SK-N-SH (cell line): ENCODE measurements around the gene TAOK1. TPM values are rescaled to one million over a fixed set of nuclear protein-coding genes. Genes with fewer than 3 reads are reported as not detected.

Experiments used
- CTCF ChIA-PET: fragments of 300-600, 350-600 bp; formaldehyde crosslinking; extraction: SDS; loops from one replicate; lab custom pipeline; 2021; lab: Yijun Ruan, JAX
- POLR2A ChIA-PET: fragments of 350-600 bp; sonication (Branson Sonifier 250); formaldehyde crosslinking; extraction: SDS; loops from one replicate; lab custom pipeline; 2020; ENCODE audit warnings: antibody characterized with exemption, inconsistent platforms; lab: Yijun Ruan, JAX
- DNase-seq: peaks from one replicate; pipeline ENCODE4 v3.0.0; 2012
- H2AFZ ChIP-seq: fragments of 200-600 bp; sonication (generic); 2 replicates; pipeline ENCODE4 v1.8.1; 2016; ENCODE audit warnings: antibody characterized with exemption, mild to moderate bottlenecking, low read depth
- H3F3A ChIP-seq: fragments of 200-600 bp; sonication (generic); replicated peaks from 2 replicates; pipeline ENCODE3; 2016; ENCODE audit warnings: antibody characterized with exemption, mild to moderate bottlenecking; ENCODE audit not compliant: insufficient read depth
- H3K27ac ChIP-seq, 2 experiments: fragments of 200-500 bp in 1 of 2; fragments of 200-600 bp in 1 of 2; sonication (Bioruptor generic) in 1 of 2; sonication (generic), shearing (Covaris generic) in 1 of 2; 2 replicates each; pipeline versions ENCODE4 v1.5.1 to v1.6.1; 2014 to 2016; ENCODE audit warnings: low read depth in 2 of 2, inconsistent platforms in 1 of 2, low read length in 1 of 2, mild to moderate bottlenecking in 1 of 2, mixed read lengths in 1 of 2
- H3K27me3 ChIP-seq: fragments of 200-600 bp; sonication (generic), shearing (Covaris generic); 2 replicates; pipeline ENCODE4 v1.6.1; 2016; ENCODE audit warnings: mixed run types; ENCODE audit not compliant: insufficient read depth
- H3K36me3 ChIP-seq, 2 experiments: fragments of 200-500 bp in 1 of 2; fragments of 200-600 bp in 1 of 2; sonication (Bioruptor generic) in 1 of 2; sonication (generic) in 1 of 2; replicated peaks in 1 of 2; 2 replicates each; pipeline versions ENCODE3 to v1.5.1; 2014 to 2016; ENCODE audit warnings: low read length in 1 of 2, mild to moderate bottlenecking in 1 of 2; ENCODE audit not compliant: insufficient read depth in 2 of 2, control insufficient read depth in 1 of 2
- H3K4me1 ChIP-seq, 2 experiments: fragments of 200-500 bp in 1 of 2; fragments of 200-600 bp in 1 of 2; sonication (Bioruptor generic) in 1 of 2; sonication (generic), shearing (Covaris generic) in 1 of 2; 2 replicates each; pipeline versions ENCODE4 v1.5.1 to v1.6.1; 2014 to 2016; ENCODE audit warnings: low read depth in 1 of 2, low read length in 1 of 2, mixed run types in 1 of 2; ENCODE audit not compliant: insufficient read depth in 2 of 2, control insufficient read depth in 1 of 2
- H3K4me2 ChIP-seq: fragments of 200-600 bp; sonication (generic), shearing (Covaris generic); 2 replicates; pipeline ENCODE4 v1.6.1; 2017; ENCODE audit warnings: mixed run types
- H3K4me3 ChIP-seq, 2 experiments: fragments of 200-500 bp in 1 of 2; fragments of 200-600 bp in 1 of 2; sonication (Bioruptor generic) in 1 of 2; sonication (generic), shearing (Covaris generic) in 1 of 2; 2 replicates each; pipeline versions ENCODE4 v1.5.1 to v1.8.1; 2014 to 2016; ENCODE audit warnings: low read depth in 2 of 2, inconsistent platforms in 1 of 2, low read length in 1 of 2, mild to moderate bottlenecking in 1 of 2, mixed read lengths in 1 of 2, moderate library complexity in 1 of 2
- H3K79me2 ChIP-seq: fragments of 200-600 bp; sonication (generic); 2 replicates; pipeline ENCODE4 v1.8.1; 2017; ENCODE audit warnings: mild to moderate bottlenecking; ENCODE audit not compliant: insufficient read depth
- H3K9ac ChIP-seq: fragments of 200-600 bp; sonication (generic); 2 replicates; pipeline ENCODE4 v1.6.1; 2017; ENCODE audit warnings: mixed run types
- H3K9me2 ChIP-seq: fragments of 200-600 bp; sonication (generic); 2 replicates; pipeline ENCODE4 v1.6.1; 2017; ENCODE audit warnings: mixed run types
- H3K9me3 ChIP-seq: fragments of 200-600 bp; sonication (generic); 2 replicates; pipeline ENCODE4 v1.6.1; 2017; ENCODE audit warnings: mixed run types, mild to moderate bottlenecking, moderate library complexity
- H4K20me1 ChIP-seq: fragments of 200-600 bp; sonication (generic); 2 replicates; pipeline ENCODE4 v1.6.1; 2017; ENCODE audit warnings: mild to moderate bottlenecking, mixed run types; ENCODE audit not compliant: insufficient read depth
- CHD2 ChIP-seq: fragments of 150-350 bp; IDR thresholded peaks from 2 replicates; pipeline ENCODE4 v1.6.1; 2018; ENCODE audit warnings: low read length; ENCODE audit not compliant: partially characterized antibody
- ELF1 ChIP-seq: IDR thresholded peaks from 2 replicates; pipeline ENCODE4 v1.4.0; 2012
- EP300 ChIP-seq, 2 experiments: IDR thresholded peaks; 2 replicates each; pipeline versions ENCODE4 v1.4.0 to v1.6.1; 2012; ENCODE audit warnings: borderline replicate concordance in 1 of 2, low read depth in 1 of 2, low read length in 1 of 2
- EZH2phosphoT487 ChIP-seq: fragments of 200-600 bp; sonication (generic); IDR thresholded peaks from 2 replicates; pipeline ENCODE4 v1.6.1; 2017; ENCODE audit warnings: low read depth, mixed run types, mild to moderate bottlenecking, antibody characterized with exemption, moderate library complexity, borderline replicate concordance
- FOSL2 ChIP-seq: IDR thresholded peaks from 2 replicates; pipeline ENCODE4 v1.4.0; 2012; ENCODE audit warnings: low read depth, mild to moderate bottlenecking, moderate library complexity, borderline replicate concordance
- FOXJ3 ChIP-seq: sonication (generic); formaldehyde crosslinking; IDR thresholded peaks from 2 replicates; pipeline ENCODE4 v1.5.1; 2020; ENCODE audit warnings: mild to moderate bottlenecking, missing genetic modification reagents
- FOXM1 ChIP-seq: IDR thresholded peaks from 2 replicates; pipeline ENCODE4 v1.4.0; 2012; ENCODE audit warnings: low read depth, mild to moderate bottlenecking
- GATA2 ChIP-seq: sonication (generic); formaldehyde crosslinking; IDR thresholded peaks from 2 replicates; pipeline ENCODE4 v1.5.0; 2020; ENCODE audit warnings: mild to moderate bottlenecking, missing genetic modification reagents
- JUND ChIP-seq: IDR thresholded peaks from 2 replicates; pipeline ENCODE4 v1.4.0; 2012
- MEF2A ChIP-seq: IDR thresholded peaks from 2 replicates; pipeline ENCODE4 v1.4.0; 2012; ENCODE audit warnings: low read depth, borderline replicate concordance
- MXI1 ChIP-seq: IDR thresholded peaks from 2 replicates; pipeline ENCODE4 v1.6.1; 2012; ENCODE audit warnings: mild to moderate bottlenecking, low read depth, low read length, improper control_type of control experiment
- NFIC ChIP-seq: IDR thresholded peaks from 2 replicates; pipeline ENCODE4 v1.4.0; 2012; ENCODE audit warnings: borderline replicate concordance
- NRF1 ChIP-seq: IDR thresholded peaks from 2 replicates; pipeline ENCODE4 v1.6.1; 2012; ENCODE audit warnings: low read depth, mild to moderate bottlenecking, low read length
- POLR2AphosphoS5 ChIP-seq: IDR thresholded peaks from 2 replicates; pipeline ENCODE4 v1.6.1; 2012; ENCODE audit warnings: low read depth, low read length
- RAD21 ChIP-seq: IDR thresholded peaks from 2 replicates; pipeline ENCODE4 v1.6.1; 2012; ENCODE audit warnings: mild to moderate bottlenecking, low read length
- RFX5 ChIP-seq: IDR thresholded peaks from 2 replicates; pipeline ENCODE4 v1.6.1; 2012; ENCODE audit warnings: mild to moderate bottlenecking, improper control_type of control experiment, low read length
- SIN3A ChIP-seq: IDR thresholded peaks from 2 replicates; pipeline ENCODE4 v1.6.1; 2012; ENCODE audit warnings: low read depth, mild to moderate bottlenecking, low read length, moderate library complexity, borderline replicate concordance
- TAF1 ChIP-seq: IDR thresholded peaks from 2 replicates; pipeline ENCODE4 v1.6.1; 2012; ENCODE audit warnings: low read depth, mild to moderate bottlenecking, low read length, moderate library complexity, borderline replicate concordance
- TEAD4 ChIP-seq: IDR thresholded peaks from 2 replicates; pipeline ENCODE4 v1.4.0; 2012; ENCODE audit warnings: mild to moderate bottlenecking, borderline replicate concordance; ENCODE audit not compliant: insufficient read depth
- YY1 ChIP-seq: IDR thresholded peaks from 2 replicates; pipeline ENCODE4 v1.4.0; 2012; ENCODE audit warnings: low read depth, mild to moderate bottlenecking
- WGBS: methylation state at CpG from one replicate; pipeline ENCODE4 v1.1.6; 2017; ENCODE audit warnings: low lambda C conversion rate; 5-methylcytosine and 5-hydroxymethylcytosine counted together
- polyA plus RNA-seq, 3 experiments: library from polyadenylated mRNA; depleted of rRNA; stranded (reverse); fragments of >200 nt; gene quantifications; 2 replicates each; pipeline ENCODE4 v1.2.3, GENCODE V29; 2012
- TF ChIP-seq, protein P1 (sequence below): fragments of 200-600 bp; sonication (generic); IDR thresholded peaks from 2 replicates; pipeline ENCODE4 v1.6.1; 2017; ENCODE audit warnings: antibody characterized with exemption, mild to moderate bottlenecking, moderate library complexity
- TF ChIP-seq, protein P2 (sequence below): fragments of 150-350 bp; IDR thresholded peaks from 2 replicates; pipeline ENCODE4 v1.6.1; 2016; ENCODE audit warnings: mild to moderate bottlenecking, low read depth, low read length
- TF ChIP-seq, protein P3 (sequence below): IDR thresholded peaks from 2 replicates; pipeline ENCODE4; 2012
- TF ChIP-seq, protein P4 (sequence below): IDR thresholded peaks from 2 replicates; pipeline ENCODE4 v1.4.0; 2012; ENCODE audit warnings: low read depth, borderline replicate concordance

TAOK1 gene
- polyA plus RNA-seq, 1 of the 3 experiments (the other 2 are of a cell fraction), result 5.9 TPM

DNA sequence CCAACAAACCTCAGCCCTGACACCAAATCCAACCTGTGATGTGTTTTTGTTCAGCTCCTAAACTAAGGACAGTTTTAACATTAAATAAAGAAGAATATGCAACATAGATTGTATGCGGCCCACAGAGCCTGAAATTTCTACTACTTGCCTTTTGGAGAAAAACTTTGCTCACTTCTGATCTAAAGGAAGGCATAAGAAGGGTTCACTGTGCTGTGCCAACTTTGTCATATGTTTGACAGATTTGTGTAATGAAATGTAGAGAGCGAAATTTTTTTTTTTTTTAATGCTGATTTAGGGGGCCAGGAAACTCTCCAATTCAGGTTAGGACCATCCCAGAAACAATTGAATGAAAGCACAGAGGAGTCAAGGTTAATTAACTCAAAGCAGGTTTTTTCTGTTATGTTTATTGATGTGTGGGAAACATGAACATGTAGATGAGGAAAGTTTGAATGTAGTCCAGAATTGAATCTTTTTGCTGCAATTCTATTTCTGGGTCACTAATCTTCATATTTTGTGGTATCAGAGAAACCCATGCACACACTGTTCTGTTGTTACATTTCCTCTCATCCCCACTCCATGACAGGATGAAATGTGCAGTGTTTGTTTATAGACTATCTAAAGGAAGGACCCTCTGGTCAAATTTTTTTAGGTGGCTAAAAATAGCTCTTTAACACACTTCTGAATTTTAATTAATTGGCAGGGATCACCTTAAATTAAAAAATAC, 71.5 kb downstream of the TAOK1 start:
- H3K36me3 ChIP-seq, result peaks cover 3 to 51% of the 10 kb centered on the region in 2 experiments
- no peak overlapping the region for H3K4me3 ChIP-seq
- H3K9ac ChIP-seq, result no peak overlapping the region
- POLR2A ChIA-PET, result no interaction called here
- peaks cover 92% of the 10 kb centered on the region for H3K79me2 ChIP-seq
- H3F3A ChIP-seq, result peaks cover 19% of the 10 kb centered on the region
- TF ChIP-seq NFIC (no peak), MXI1 (no peak), FOXM1 (no peak), ELF1 (no peak), FOXJ3 (CRISPR knock-in tag) (no peak), JUND (no peak), GATA2 (CRISPR knock-in tag) (no peak), EP300 (IDR thresholded peaks at IDR 0.05; ENCODE audit: borderline replicate concordance in 1 of 2, low read depth in 1 of 2, low read length in 1 of 2) (no peak), YY1 (no peak), EZH2phosphoT487 (no peak), FOSL2 (no peak), MEF2A (no peak)
- H3K4me1 ChIP-seq, result no peaks in the 10 kb centered on the region; a peak in 1 of 4 replicates
- no peak for DNase-seq
- no peaks in the 10 kb centered on the region for H3K27me3 ChIP-seq
- H3K9me2 ChIP-seq, result no peaks in the 10 kb centered on the region
- H4K20me1 ChIP-seq, result peaks cover 59% of the 10 kb centered on the region
- no peak overlapping the region for H3K4me2 ChIP-seq
- CTCF ChIA-PET, result no interaction called here
- H2AFZ ChIP-seq, result no peak overlapping the region
- no peak overlapping the region for H3K27ac ChIP-seq
- WGBS, result 81% methylated on average over 2 of the region's 2 CpGs
- no peaks in the 10 kb centered on the region for H3K9me3 ChIP-seq

DNA sequence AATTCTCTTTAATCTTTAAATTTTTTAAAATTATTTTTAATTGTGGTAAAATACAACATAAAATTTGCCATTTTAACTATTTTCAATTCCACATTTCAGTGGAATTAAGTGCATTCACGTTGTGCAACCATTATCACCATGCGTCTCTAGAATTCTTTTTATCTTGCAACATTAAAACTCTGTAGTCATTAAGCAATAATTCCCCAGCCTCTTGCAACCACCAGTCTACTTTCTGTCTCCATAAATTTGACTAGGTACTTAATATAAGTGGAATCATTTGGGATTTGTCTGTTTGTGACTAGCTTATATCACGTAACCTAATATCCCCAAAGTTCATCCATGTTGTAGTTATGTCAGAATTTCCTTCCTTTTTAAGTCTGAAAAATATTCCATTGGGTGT, 79.1 kb downstream of the TAOK1 start:
- H3K9me2 ChIP-seq, result no peaks in the 10 kb centered on the region
- H2AFZ ChIP-seq, result no peak overlapping the region
- H3K9ac ChIP-seq, result no peak overlapping the region
- no peak for DNase-seq
- peaks cover 63% of the 10 kb centered on the region for H3K79me2 ChIP-seq
- no peak overlapping the region for H3K27ac ChIP-seq
- WGBS, result 93% methylated on average over 3 of the region's 3 CpGs
- TF ChIP-seq, protein P1, sequence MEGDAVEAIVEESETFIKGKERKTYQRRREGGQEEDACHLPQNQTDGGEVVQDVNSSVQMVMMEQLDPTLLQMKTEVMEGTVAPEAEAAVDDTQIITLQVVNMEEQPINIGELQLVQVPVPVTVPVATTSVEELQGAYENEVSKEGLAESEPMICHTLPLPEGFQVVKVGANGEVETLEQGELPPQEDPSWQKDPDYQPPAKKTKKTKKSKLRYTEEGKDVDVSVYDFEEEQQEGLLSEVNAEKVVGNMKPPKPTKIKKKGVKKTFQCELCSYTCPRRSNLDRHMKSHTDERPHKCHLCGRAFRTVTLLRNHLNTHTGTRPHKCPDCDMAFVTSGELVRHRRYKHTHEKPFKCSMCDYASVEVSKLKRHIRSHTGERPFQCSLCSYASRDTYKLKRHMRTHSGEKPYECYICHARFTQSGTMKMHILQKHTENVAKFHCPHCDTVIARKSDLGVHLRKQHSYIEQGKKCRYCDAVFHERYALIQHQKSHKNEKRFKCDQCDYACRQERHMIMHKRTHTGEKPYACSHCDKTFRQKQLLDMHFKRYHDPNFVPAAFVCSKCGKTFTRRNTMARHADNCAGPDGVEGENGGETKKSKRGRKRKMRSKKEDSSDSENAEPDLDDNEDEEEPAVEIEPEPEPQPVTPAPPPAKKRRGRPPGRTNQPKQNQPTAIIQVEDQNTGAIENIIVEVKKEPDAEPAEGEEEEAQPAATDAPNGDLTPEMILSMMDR, result no peak
- TF ChIP-seq EZH2phosphoT487 (no peak), TEAD4 (no peak), RAD21 (no peak), CHD2 (no peak), SIN3A (no peak), FOSL2 (no peak), FOXM1 (no peak), RFX5 (no peak), TAF1 (no peak), POLR2AphosphoS5 (no peak), NRF1 (no peak), YY1 (no peak), MEF2A (no peak), ELF1 (no peak)
- TF ChIP-seq, protein P2, sequence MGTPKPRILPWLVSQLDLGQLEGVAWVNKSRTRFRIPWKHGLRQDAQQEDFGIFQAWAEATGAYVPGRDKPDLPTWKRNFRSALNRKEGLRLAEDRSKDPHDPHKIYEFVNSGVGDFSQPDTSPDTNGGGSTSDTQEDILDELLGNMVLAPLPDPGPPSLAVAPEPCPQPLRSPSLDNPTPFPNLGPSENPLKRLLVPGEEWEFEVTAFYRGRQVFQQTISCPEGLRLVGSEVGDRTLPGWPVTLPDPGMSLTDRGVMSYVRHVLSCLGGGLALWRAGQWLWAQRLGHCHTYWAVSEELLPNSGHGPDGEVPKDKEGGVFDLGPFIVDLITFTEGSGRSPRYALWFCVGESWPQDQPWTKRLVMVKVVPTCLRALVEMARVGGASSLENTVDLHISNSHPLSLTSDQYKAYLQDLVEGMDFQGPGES, result no peak
- TF ChIP-seq, protein P3, sequence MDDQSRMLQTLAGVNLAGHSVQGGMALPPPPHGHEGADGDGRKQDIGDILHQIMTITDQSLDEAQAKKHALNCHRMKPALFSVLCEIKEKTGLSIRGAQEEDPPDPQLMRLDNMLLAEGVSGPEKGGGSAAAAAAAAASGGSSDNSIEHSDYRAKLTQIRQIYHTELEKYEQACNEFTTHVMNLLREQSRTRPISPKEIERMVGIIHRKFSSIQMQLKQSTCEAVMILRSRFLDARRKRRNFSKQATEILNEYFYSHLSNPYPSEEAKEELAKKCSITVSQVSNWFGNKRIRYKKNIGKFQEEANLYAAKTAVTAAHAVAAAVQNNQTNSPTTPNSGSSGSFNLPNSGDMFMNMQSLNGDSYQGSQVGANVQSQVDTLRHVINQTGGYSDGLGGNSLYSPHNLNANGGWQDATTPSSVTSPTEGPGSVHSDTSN, result no peak
- TF ChIP-seq, protein P4, sequence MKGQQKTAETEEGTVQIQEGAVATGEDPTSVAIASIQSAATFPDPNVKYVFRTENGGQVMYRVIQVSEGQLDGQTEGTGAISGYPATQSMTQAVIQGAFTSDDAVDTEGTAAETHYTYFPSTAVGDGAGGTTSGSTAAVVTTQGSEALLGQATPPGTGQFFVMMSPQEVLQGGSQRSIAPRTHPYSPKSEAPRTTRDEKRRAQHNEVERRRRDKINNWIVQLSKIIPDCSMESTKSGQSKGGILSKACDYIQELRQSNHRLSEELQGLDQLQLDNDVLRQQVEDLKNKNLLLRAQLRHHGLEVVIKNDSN, result no peak
- no peak overlapping the region for H3K4me3 ChIP-seq
- no peaks in the 10 kb centered on the region for H3K27me3 ChIP-seq
- no peak overlapping the region for H3K4me2 ChIP-seq
- H3K9me3 ChIP-seq, result no peaks in the 10 kb centered on the region
- peaks cover 6 to 66% of the 10 kb centered on the region in 2 experiments for H3K36me3 ChIP-seq
- no peaks in the 10 kb centered on the region for H3K4me1 ChIP-seq
- ChIA-PET CTCF (interaction anchor here (1.0 kb wide), 1 partner anchor 212 kb away, joined by 3 read pairs; no protein-coding TSS in a partner anchor), POLR2A (no interaction called here)
- H3F3A ChIP-seq, result peaks cover 17% of the 10 kb centered on the region
- H4K20me1 ChIP-seq, result no peaks in the 10 kb centered on the region
